HEK293 (cell line): Measurements from ENCODE around the gene GPR3.

Experiments
- CTCF ChIA-PET: fragments of 350-600 bp; formaldehyde crosslinking; extraction: SDS; loops from one replicate; lab custom pipeline; 2021; ENCODE audit warnings: antibody characterized with exemption; lab: Yijun Ruan, JAX
- POLR2A ChIA-PET: fragments of 300-600 bp; formaldehyde crosslinking; extraction: SDS; loops from one replicate; lab custom pipeline; 2020; ENCODE audit warnings: antibody characterized with exemption, inconsistent platforms; lab: Yijun Ruan, JAX
- H3K27ac ChIP-seq: fragments of 200-500 bp; sonication (Bioruptor generic); 2 replicates; pipeline ENCODE4 v1.5.1; 2014; ENCODE audit warnings: low read depth, low read length, control low read depth, inconsistent platforms; ENCODE audit errors: extremely low read depth
- H3K36me3 ChIP-seq, 2 experiments: fragments of 200-500 bp in 1 of 2; sonication (Bioruptor generic) in 1 of 2; 1 replicate in 1 of 2; 2 replicates in 1 of 2; pipeline ENCODE4 v1.5.1; 2014 to 2017; ENCODE audit warnings: inconsistent platforms in 2 of 2, low read length in 2 of 2; ENCODE audit not compliant: control insufficient read depth in 2 of 2, insufficient read depth in 1 of 2
- H3K4me1 ChIP-seq: fragments of 200-500 bp; sonication (Bioruptor generic); 2 replicates; pipeline ENCODE4 v1.5.1; 2014; ENCODE audit warnings: mild to moderate bottlenecking, low read length, inconsistent platforms; ENCODE audit not compliant: control insufficient read depth, insufficient read depth
- H3K4me3 ChIP-seq: 2 replicates; pipeline ENCODE4 v1.5.1; 2011; ENCODE audit warnings: low read depth, mild to moderate bottlenecking, control low read depth, low read length, moderate library complexity
- H3K9me3 ChIP-seq: fragments of 200-500 bp; sonication (Bioruptor generic); 2 replicates; pipeline ENCODE4 v1.5.1; 2014; ENCODE audit warnings: low read depth, low read length, inconsistent platforms; ENCODE audit not compliant: control insufficient read depth, insufficient read depth
- EGR2 ChIP-seq: fragments of 450-650 bp; formaldehyde crosslinking; IDR thresholded peaks from 2 replicates; pipeline ENCODE4 v1.5.1; 2016; ENCODE audit warnings: low read depth, missing biosample characterization, missing genetic modification characterization
- HIC1 ChIP-seq: fragments of 450-650 bp; formaldehyde crosslinking; IDR thresholded peaks from 2 replicates; pipeline ENCODE4 v1.5.1; 2016; ENCODE audit warnings: missing biosample characterization, missing genetic modification characterization
- HOXD13 ChIP-seq: sonication (generic); formaldehyde crosslinking; IDR thresholded peaks from 2 replicates; pipeline ENCODE4 v1.8.0; 2022; ENCODE audit warnings: missing genetic modification reagents, borderline replicate concordance
- OSR2 ChIP-seq: fragments of 450-650 bp; formaldehyde crosslinking; IDR thresholded peaks from 2 replicates; pipeline ENCODE4 v1.5.1; 2016; ENCODE audit warnings: missing biosample characterization, missing genetic modification characterization
- PRDM2 ChIP-seq: fragments of 450-650 bp; formaldehyde crosslinking; IDR thresholded peaks from 2 replicates; pipeline ENCODE4 v1.5.1; 2016; ENCODE audit warnings: missing biosample characterization, missing genetic modification characterization, borderline replicate concordance
- REPIN1 ChIP-seq: fragments of 450-650 bp; formaldehyde crosslinking; IDR thresholded peaks from 2 replicates; pipeline ENCODE4 v1.5.1; 2017; ENCODE audit warnings: missing biosample characterization, missing genetic modification characterization, low read depth
- TRIM28 ChIP-seq: IDR thresholded peaks from 2 replicates; pipeline ENCODE4 v1.6.1; 2011; ENCODE audit warnings: low read length, control low read depth, borderline replicate concordance
- ZBTB21 ChIP-seq: fragments of 450-650 bp; formaldehyde crosslinking; IDR thresholded peaks from 2 replicates; pipeline ENCODE4 v1.5.1; 2017; ENCODE audit warnings: missing biosample characterization, missing genetic modification characterization
- ZNF140 ChIP-seq: fragments of 450-650 bp; formaldehyde crosslinking; IDR thresholded peaks from 2 replicates; pipeline ENCODE4 v1.5.1; 2016; ENCODE audit warnings: missing biosample characterization, missing genetic modification characterization
- ZNF169 ChIP-seq: fragments of 450-650 bp; formaldehyde crosslinking; IDR thresholded peaks from 2 replicates; pipeline ENCODE4 v1.5.1; 2016; ENCODE audit warnings: missing biosample characterization, missing genetic modification characterization
- ZNF24 ChIP-seq: fragments of 450-650 bp; formaldehyde crosslinking; IDR thresholded peaks from 2 replicates; pipeline ENCODE4 v1.5.1; 2016; ENCODE audit warnings: missing biosample characterization, missing genetic modification characterization
- ZNF473 ChIP-seq: fragments of 450-650 bp; formaldehyde crosslinking; IDR thresholded peaks from 2 replicates; pipeline ENCODE4 v1.5.1; 2017; ENCODE audit warnings: missing biosample characterization, missing genetic modification characterization
- ZNF549 ChIP-seq: fragments of 450-650 bp; IDR thresholded peaks from 2 replicates; pipeline ENCODE4 v1.5.1; 2018; ENCODE audit warnings: missing biosample characterization, missing genetic modification characterization, mild to moderate bottlenecking, inconsistent platforms, moderate library complexity
- ZNF585B ChIP-seq: fragments of 450-650 bp; formaldehyde crosslinking; IDR thresholded peaks from 2 replicates; pipeline ENCODE4 v1.5.1; 2016; ENCODE audit warnings: missing biosample characterization, missing genetic modification characterization
- ZNF626 ChIP-seq: fragments of 450-650 bp; sonication (Bioruptor Pico); formaldehyde crosslinking; IDR thresholded peaks from 2 replicates; pipeline ENCODE4 v1.5.1; 2018; ENCODE audit warnings: missing biosample characterization, missing genetic modification characterization, inconsistent platforms
- ZNF677 ChIP-seq: fragments of 450-650 bp; IDR thresholded peaks from 2 replicates; pipeline ENCODE4 v1.5.0; 2018; ENCODE audit warnings: missing biosample characterization, mild to moderate bottlenecking, missing genetic modification characterization, moderate library complexity
- ZNF701 ChIP-seq: fragments of 450-650 bp; formaldehyde crosslinking; IDR thresholded peaks from 2 replicates; pipeline ENCODE4 v1.5.1; 2016; ENCODE audit warnings: missing biosample characterization, missing genetic modification characterization
- ZNF704 ChIP-seq: fragments of 450-650 bp; formaldehyde crosslinking; IDR thresholded peaks from 2 replicates; pipeline ENCODE4 v1.5.1; 2016; ENCODE audit warnings: missing biosample characterization, missing genetic modification characterization
- ZNF785 ChIP-seq: fragments of 450-650 bp; formaldehyde crosslinking; IDR thresholded peaks from 2 replicates; pipeline ENCODE4 v1.5.1; 2016; ENCODE audit warnings: missing biosample characterization, missing genetic modification characterization
- ZSCAN4 ChIP-seq: fragments of 450-650 bp; formaldehyde crosslinking; IDR thresholded peaks from 2 replicates; pipeline ENCODE4 v1.5.1; 2017; ENCODE audit warnings: missing biosample characterization, missing genetic modification characterization

Gene GPR3

GRCh38 chr1:27428316-27429028 is 36.0 kb downstream of the GPR3 start:
- CTCF ChIA-PET, result interaction anchor here (0.7 to 4.8 kb wide), 7 partner anchors 10 to 180 kb away, joined by 3 to 22 read pairs (median 4); no protein-coding TSS in a partner anchor
- TF ChIP-seq EGR2 (tag by site-specific recombination), result peak; percentile 29; the same call in 1 of the 2 replicates
- no peak for TF ChIP-seq ZNF701 (tag by site-specific recombination)
- POLR2A ChIA-PET, result interaction anchor here (1.1 kb wide), 2 partner anchors 12 to 60 kb away, joined by 3 read pairs; no protein-coding TSS in a partner anchor
- Histone ChIP-seq H3K9me3 (no peaks in the 10 kb centered on the region), H3K36me3 (peaks cover 0 to 36% of the 10 kb centered on the region in 2 experiments; a peak in 2 of 3 replicates), H3K4me1 (no peaks in the 10 kb centered on the region), H3K4me3 (no peak overlapping the region), H3K27ac (no peak overlapping the region)

GRCh38 chr1:27429029-27429425 is 36.6 kb downstream of the GPR3 start:
- Histone ChIP-seq H3K36me3 (peaks cover 0 to 36% of the 10 kb centered on the region in 2 experiments; a peak in 2 of 3 replicates), H3K4me1 (no peaks in the 10 kb centered on the region), H3K4me3 (no peak overlapping the region), H3K27ac (no peak overlapping the region), H3K9me3 (no peaks in the 10 kb centered on the region)
- ChIA-PET CTCF (interaction anchor here (0.7 to 4.8 kb wide), 6 partner anchors 11 to 179 kb away, joined by 3 to 22 read pairs (median 5); no protein-coding TSS in a partner anchor), POLR2A (interaction anchor here (1.1 kb wide), 2 partner anchors 12 to 59 kb away, joined by 3 read pairs; no protein-coding TSS in a partner anchor)
- TF ChIP-seq ZNF785 (tag by site-specific recombination), result no peak
- TF ChIP-seq ZNF704 (tag by site-specific recombination), result no peak
- TF ChIP-seq ZNF473, result no peak
- TF ChIP-seq ZNF549 (tag by site-specific recombination), result no peak
- TF ChIP-seq ZNF585B, result no peak
- TF ChIP-seq ZNF24 (tag by site-specific recombination), result no peak
- no peak for TF ChIP-seq TRIM28
- no peak for TF ChIP-seq OSR2
- no peak for TF ChIP-seq ZNF169
- TF ChIP-seq HIC1, result no peak
- no peak for TF ChIP-seq REPIN1 (tag by site-specific recombination)
- TF ChIP-seq ZNF626 (tag by site-specific recombination), result no peak
- TF ChIP-seq, all 188 proteins: peak for 0

- Histone ChIP-seq H3K36me3 (peaks cover 0 to 27% of the 10 kb centered on the region in 2 experiments; a peak in 2 of 3 replicates), H3K4me1 (no peaks in the 10 kb centered on the region; the same call in 1 of the 2 replicates), H3K27ac (no peak overlapping the region), H3K9me3 (no peaks in the 10 kb centered on the region), H3K4me3 (no peak overlapping the region)
- POLR2A ChIA-PET, result no interaction called here
- CTCF ChIA-PET, result interaction anchor here (0.8 to 4.8 kb wide), 3 partner anchors 15 to 177 kb away, joined by 3 to 22 read pairs (median 4); no protein-coding TSS in a partner anchor
- TF ChIP-seq ZNF140 (tag by site-specific recombination) (no peak), ZBTB21 (tag by site-specific recombination) (no peak), ZNF677 (tag by site-specific recombination) (no peak), ZSCAN4 (tag by site-specific recombination) (no peak), PRDM2 (tag by site-specific recombination) (no peak), HOXD13 (CRISPR knock-in tag) (no peak)
Measured at GRCh38 chr1:27430903-27431600, 38.6 kb downstream of the GPR3 start.
